Uterus (tissue), 4 donors: ENCODE data around the gene GMEB2. TPM values are rescaled to one million over a fixed set of nuclear protein-coding genes. Genes with fewer than 3 reads are reported as not detected.

ENCODE experiments used
- DNase-seq, 2 donors: peaks; one replicate each; pipeline ENCODE4 v3.0.0-alpha.2; 2019 to 2020
- H3K27ac ChIP-seq, 2 donors: fragments of 200-600 bp; sonication (generic); 1 replicate in 1 of 2; 2 replicates in 1 of 2; pipeline ENCODE4 v1.5.1; 2016 to 2018
- H3K27me3 ChIP-seq, 2 donors: fragments of 200-600 bp; sonication (generic); one replicate each; pipeline ENCODE4 v1.5.1; 2018 to 2019; ENCODE audit warnings: control low read depth in 1 of 2
- H3K36me3 ChIP-seq, 2 donors: fragments of 200-600 bp; sonication (generic); one replicate each; pipeline ENCODE4 v1.5.1; 2019; ENCODE audit warnings: control low read depth in 1 of 2
- H3K4me1 ChIP-seq, 2 donors: fragments of 200-600 bp; sonication (generic); one replicate each; pipeline ENCODE4 v1.5.1; 2018 to 2019; ENCODE audit warnings: control low read depth in 1 of 2
- H3K4me3 ChIP-seq, 2 donors: fragments of 200-600 bp; sonication (generic); 1 replicate in 1 of 2; 2 replicates in 1 of 2; pipeline ENCODE4 v1.5.1; 2018 to 2019; ENCODE audit warnings: mild to moderate bottlenecking in 1 of 2
- H3K9me3 ChIP-seq, 2 donors: fragments of 200-600 bp; sonication (generic); one replicate each; pipeline ENCODE4 v1.5.1; 2019; ENCODE audit warnings: control low read depth in 1 of 2
- CTCF ChIP-seq, 4 experiments: fragments of 200-600 bp in 2 of 4; fragments of 450-650 bp in 2 of 4; sonication (generic) in 2 of 4; IDR thresholded peaks; one replicate each; pipeline ENCODE4 v1.5.1; 2016 to 2019; ENCODE audit warnings: antibody characterized with exemption in 4 of 4, mild to moderate bottlenecking in 2 of 4, moderate library complexity in 1 of 4
- POLR2A ChIP-seq, 2 donors: fragments of 450-650 bp; IDR thresholded peaks; one replicate each; pipeline ENCODE4 v1.6.1; 2016; ENCODE audit warnings: antibody characterized with exemption in 2 of 2, mild to moderate bottlenecking in 1 of 2, moderate library complexity in 1 of 2
- intact Hi-C: fragments of 100-400 bp; cut with DNase I; formaldehyde crosslinking; loops from one replicate; pipeline ENCODE4 v1.15.1; 2023; ENCODE audit warnings: low total_unique reads
- total RNA-seq, 4 donors: library from RNA; depleted of rRNA in 3 of 4; stranded (reverse); fragments of >200 nt in 3 of 4; gene quantifications; one replicate each; pipeline versions ENCODE4 v1.1.0 to v1.2.4, GENCODE V29; 2014 to 2023
- donor health status: DM: yes; HTN: yes; CAD: no.

GMEB2 gene
- total RNA-seq, 4 donors from 2014 or later: 2.1 to 24.8 (median 11.5) TPM

DNA sequence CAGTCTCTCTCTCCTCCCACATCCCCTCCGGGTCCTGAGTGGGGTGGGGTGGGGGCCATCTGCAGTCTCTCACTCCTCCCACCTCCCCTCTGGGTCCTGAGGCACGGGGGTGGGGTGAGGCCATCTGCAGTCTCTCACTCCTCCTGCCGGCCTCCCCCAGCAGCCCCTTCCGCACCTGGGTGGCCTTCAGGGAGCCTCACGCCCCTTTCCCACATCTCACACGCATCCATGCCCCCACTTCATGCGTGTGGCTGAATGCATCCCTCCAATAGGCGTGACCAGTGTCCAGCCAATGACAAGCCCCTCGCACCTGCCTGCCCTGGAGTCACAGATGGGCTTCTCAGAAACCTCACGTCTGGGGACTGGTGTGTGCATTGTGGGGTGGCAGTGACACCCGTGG lies 78.4 kb downstream of the GMEB2 start:
- no peak for DNase-seq

DNA sequence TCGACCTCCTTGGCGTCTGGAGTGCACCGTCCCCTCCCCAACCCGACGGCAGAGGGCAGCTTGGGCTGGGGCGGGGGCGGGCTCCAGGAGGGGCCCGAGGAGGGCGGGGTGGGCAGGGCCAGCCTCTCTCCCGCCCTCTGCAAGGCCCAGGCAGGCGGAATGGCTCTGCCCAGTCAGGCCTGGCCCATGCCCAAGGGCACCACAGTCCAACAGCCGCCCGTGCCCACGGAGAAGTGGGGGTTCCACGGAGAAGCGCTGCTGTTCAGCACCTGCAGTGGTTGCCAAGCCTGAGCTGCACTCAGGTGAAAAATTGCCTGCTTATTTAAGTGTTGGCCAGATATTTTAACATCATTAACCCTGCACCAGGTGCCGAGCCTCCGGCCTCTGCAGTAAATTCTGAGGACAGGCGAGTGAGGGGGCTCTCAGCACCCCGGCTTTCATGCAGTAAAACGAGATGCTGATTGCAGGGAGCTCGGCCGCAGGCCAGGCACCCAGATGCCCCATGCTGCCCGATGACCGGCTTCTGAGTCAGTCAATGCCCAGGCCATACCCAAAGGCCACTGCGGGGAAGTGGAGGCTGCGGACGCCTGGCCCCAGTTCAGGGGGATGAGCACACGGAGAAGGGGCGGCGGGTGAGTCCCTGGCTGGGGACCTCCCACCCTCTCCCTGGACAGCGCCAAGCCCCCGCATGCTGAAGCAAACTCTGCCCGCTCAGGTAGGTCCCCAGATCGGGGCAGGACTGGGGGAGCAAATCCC lies 79.0 kb downstream of the GMEB2 start, which contains the start of gene SRMS:
TSS of gene SRMS (minus strand) at position 25 of the 756 bp plus-strand sequence. CDS start 286 bp downstream, outside the sequence.
- Histone ChIP-seq H3K9me3 (no peaks in the 10 kb centered on the region), H3K27ac (no peak within 1 kb of the TSS), H3K36me3 (no peaks in the 10 kb centered on the region), H3K4me1 (no peaks in the 10 kb centered on the region), H3K27me3 (no peaks in the 10 kb centered on the region), H3K4me3 (no peak within 1 kb of the TSS)
- intact Hi-C loops: no loop called here
- no peak for DNase-seq
- TF ChIP-seq POLR2A (IDR thresholded peaks at IDR 0.05): no peak
- no peak for TF ChIP-seq CTCF (IDR thresholded peaks at IDR 0.05)

More for the DNA sequence above, 78.4 kb downstream of the GMEB2 start:
- Histone ChIP-seq H3K27me3 (no peaks in the 10 kb centered on the region), H3K4me1 (no peaks in the 10 kb centered on the region), H3K36me3 (no peaks in the 10 kb centered on the region), H3K27ac (no peak overlapping the region), H3K4me3 (no peak overlapping the region), H3K9me3 (no peaks in the 10 kb centered on the region)
- intact Hi-C loops: no loop called here
- TF ChIP-seq POLR2A (IDR thresholded peaks at IDR 0.05) (no peak), CTCF (IDR thresholded peaks at IDR 0.05) (no peak)

DNA sequence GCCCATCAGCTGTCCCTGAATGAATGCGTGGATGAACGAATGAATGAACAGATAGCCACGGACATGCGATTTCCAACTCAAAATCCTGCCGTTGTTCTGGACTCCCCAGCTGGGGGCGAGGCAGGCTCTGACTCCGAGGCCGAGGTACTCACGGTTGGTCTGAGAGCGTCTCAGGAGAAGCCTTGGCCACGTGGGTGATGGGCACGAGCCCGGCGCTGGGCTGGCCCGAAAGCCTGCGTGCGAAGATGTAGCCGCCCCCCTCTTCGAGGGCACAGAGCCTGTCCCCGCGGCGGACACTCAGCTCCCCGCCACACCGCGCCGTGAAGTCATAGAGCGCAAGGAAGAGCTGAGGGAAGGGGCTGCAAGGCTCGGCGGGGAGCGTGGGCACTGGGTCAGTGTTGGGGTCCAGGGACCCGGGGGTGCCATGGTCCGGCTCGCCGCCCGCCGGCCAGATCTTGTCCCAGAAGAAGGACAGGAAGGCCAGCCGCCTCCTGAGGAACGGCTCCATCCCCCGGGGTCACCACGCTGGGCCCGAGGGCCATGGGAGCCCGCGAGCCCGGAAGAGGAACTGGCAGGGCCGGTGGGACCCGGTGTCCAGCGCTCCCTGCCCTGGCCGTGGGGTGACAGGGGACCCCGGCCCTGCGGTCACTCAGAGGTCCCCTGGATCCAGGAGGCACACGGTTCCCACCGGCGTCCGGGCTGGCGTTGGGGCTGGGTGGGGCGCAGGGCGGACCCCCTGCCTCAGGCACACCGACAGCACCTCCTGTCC lies 79.8 kb downstream of the GMEB2 start:
- no peak overlapping the region for H3K27ac ChIP-seq
- no peaks in the 10 kb centered on the region for H3K27me3 ChIP-seq
- intact Hi-C loops: no loop called here
- no peak for TF ChIP-seq CTCF (IDR thresholded peaks at IDR 0.05)
- TF ChIP-seq POLR2A (IDR thresholded peaks at IDR 0.05): no peak
- H3K9me3 ChIP-seq: no peaks in the 10 kb centered on the region
- H3K4me3 ChIP-seq: no peak overlapping the region
- H3K4me1 ChIP-seq: no peaks in the 10 kb centered on the region
- H3K36me3 ChIP-seq: no peaks in the 10 kb centered on the region
- no peak for DNase-seq

DNA sequence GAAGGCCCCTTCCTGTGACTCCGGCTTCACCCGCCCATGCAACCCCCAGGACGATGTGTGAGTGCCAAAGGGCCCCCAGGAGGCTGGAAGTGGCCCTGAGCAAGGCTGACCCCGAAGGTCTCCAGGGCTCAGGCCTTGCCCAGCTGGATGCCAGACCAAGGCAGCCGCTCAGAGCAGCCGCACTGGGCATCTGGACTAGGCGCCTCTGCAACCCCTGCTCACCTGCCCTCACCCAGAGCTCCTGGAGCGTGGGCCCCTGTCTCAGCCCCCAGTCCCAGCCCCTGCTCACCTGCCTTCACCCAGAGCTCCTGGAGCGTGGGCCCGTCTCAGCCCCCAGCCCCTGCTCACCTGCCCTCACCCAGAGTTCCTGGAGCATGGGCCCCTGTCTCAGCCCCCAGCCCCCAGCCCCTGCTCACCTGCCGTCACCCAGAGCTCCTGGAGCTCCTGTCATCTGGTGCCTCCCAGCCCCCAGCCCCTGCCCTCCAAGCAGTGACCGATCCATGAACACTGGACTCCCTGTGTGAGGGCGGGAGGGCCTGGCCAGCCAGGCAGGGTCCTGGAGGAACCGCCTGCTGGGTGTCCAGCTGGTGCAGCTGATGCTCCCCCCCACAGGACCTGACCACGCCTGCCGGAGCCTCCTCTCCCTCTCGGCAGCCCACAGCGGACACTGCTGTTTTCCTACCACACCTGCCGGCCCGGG lies 80.5 kb downstream of the GMEB2 start:
- no peaks in the 10 kb centered on the region for H3K4me1 ChIP-seq
- intact Hi-C loops: no loop called here
- H3K27me3 ChIP-seq: no peaks in the 10 kb centered on the region
- no peak overlapping the region for H3K27ac ChIP-seq
- no peaks in the 10 kb centered on the region for H3K9me3 ChIP-seq
- no peak for DNase-seq
- no peak overlapping the region for H3K4me3 ChIP-seq
- TF ChIP-seq CTCF (IDR thresholded peaks at IDR 0.05) (no peak), POLR2A (IDR thresholded peaks at IDR 0.05) (no peak)
- H3K36me3 ChIP-seq: no peaks in the 10 kb centered on the region
